HepG2 (cell line): ENCODE data around the gene SNRNP25. TPM values are rescaled to one million over a fixed set of nuclear protein-coding genes. Genes with fewer than 3 reads are reported as not detected.

ENCODE experiments used
- ATAC-seq: fragments of 200-7000 bp; cut with Tn5 transposase; 3 replicates; pipeline ENCODE4 v1.9.1; 2020; ENCODE audit warnings: mild to moderate bottlenecking, moderate library complexity
- BruUV-seq: library from RNA; stranded (reverse); fragments of 400-500 nt; replicated peaks from 2 replicates; lab custom pipeline; 2021; lab: Mats Ljungman, UMichigan
- CTCF ChIA-PET: fragments of 300-600 bp; formaldehyde crosslinking; extraction: SDS; loops from one replicate; lab custom pipeline; 2021; ENCODE audit warnings: low total read pairs, inconsistent platforms, low intra/inter-chr PET ratio; lab: Yijun Ruan, JAX
- POLR2A ChIA-PET: fragments of 350-600 bp; sonication (Branson Sonifier 250); formaldehyde crosslinking; loops from one replicate; lab custom pipeline; 2020; ENCODE audit warnings: antibody characterized with exemption, inconsistent platforms; lab: Yijun Ruan, JAX
- DNase-seq: peaks from one replicate; pipeline ENCODE4 v3.0.0-alpha.2; 2015; ENCODE audit warnings: low spot score
- FAIRE-seq: peaks from 3 replicates; lab custom pipeline; 2011; peaks lifted over from hg19 to GRCh38; lab: Jason Lieb, UNC
- H2AFZ ChIP-seq: one replicate; pipeline ENCODE4 v1.6.1; 2011; ENCODE audit warnings: low read length, inconsistent platforms
- H3K27ac ChIP-seq: fragments of 300-600 bp; 3 replicates; pipeline ENCODE4 v1.8.0; 2011; ENCODE audit warnings: mixed run types, mild to moderate bottlenecking, mixed read lengths, low read length, inconsistent platforms; ENCODE audit not compliant: insufficient read depth; ENCODE audit errors: extremely low read length
- H3K27me3 ChIP-seq, 2 experiments: fragments of 200-600 bp in 1 of 2; 2 replicates in 1 of 2; 3 replicates in 1 of 2; pipeline versions ENCODE4 v1.6.0 to v1.8.0; 2011; ENCODE audit warnings: low read length in 2 of 2, mild to moderate bottlenecking in 2 of 2, moderate library complexity in 2 of 2, inconsistent platforms in 1 of 2; ENCODE audit not compliant: insufficient read depth in 2 of 2, control insufficient read depth in 1 of 2
- H3K36me3 ChIP-seq, 2 experiments: fragments of 200-600 bp in 1 of 2; replicated peaks in 1 of 2; 2 replicates in 1 of 2; 3 replicates in 1 of 2; pipeline versions ENCODE4 v1.5.1 to v1.8.0; 2011; ENCODE audit warnings: low read length in 2 of 2, inconsistent platforms in 1 of 2; ENCODE audit not compliant: insufficient read depth in 2 of 2, control insufficient read depth in 1 of 2
- H3K4me1 ChIP-seq: 2 replicates; pipeline ENCODE4 v1.5.1; 2012; ENCODE audit warnings: low read length, inconsistent platforms; ENCODE audit not compliant: insufficient read depth
- H3K4me2 ChIP-seq: 2 replicates; pipeline ENCODE4 v1.6.0; 2011; ENCODE audit warnings: low read depth, low read length, inconsistent platforms
- H3K4me3 ChIP-seq, 3 experiments: fragments of 200-600 bp in 1 of 3; sonication (generic), shearing (Covaris generic) in 1 of 3; replicated peaks in 1 of 3; 2 replicates each; pipeline ENCODE4 v1.5.1; 2011 to 2016; ENCODE audit warnings: low read length in 3 of 3, inconsistent platforms in 2 of 3, low read depth in 2 of 3, mild to moderate bottlenecking in 2 of 3, control low read depth in 1 of 3, mixed read lengths in 1 of 3; ENCODE audit not compliant: insufficient read depth in 1 of 3
- H3K79me2 ChIP-seq: one replicate; pipeline ENCODE4 v1.6.1; 2011; ENCODE audit warnings: low read length, inconsistent platforms; ENCODE audit not compliant: insufficient read depth
- H3K9ac ChIP-seq: 2 replicates; pipeline ENCODE4 v1.6.0; 2011; ENCODE audit warnings: mild to moderate bottlenecking, low read depth, low read length, inconsistent platforms; ENCODE audit not compliant: insufficient read depth
- H3K9me3 ChIP-seq: 2 replicates; pipeline ENCODE4 v1.5.1; 2012; ENCODE audit warnings: mild to moderate bottlenecking, low read length
- H4K20me1 ChIP-seq: 2 replicates; pipeline ENCODE4 v1.6.0; 2011; ENCODE audit warnings: inconsistent platforms, mild to moderate bottlenecking, low read length, moderate library complexity; ENCODE audit not compliant: insufficient read depth
- ATF7 ChIP-seq, 2 experiments: fragments of 450-650 bp in 1 of 2; sonication (generic) in 1 of 2; formaldehyde crosslinking in 1 of 2; IDR thresholded peaks; 2 replicates each; pipeline versions ENCODE4 v1.4.0 to v1.6.1; 2016 to 2020; ENCODE audit warnings: antibody characterized with exemption in 1 of 2, mild to moderate bottlenecking in 1 of 2, missing genetic modification reagents in 1 of 2
- ELF1 ChIP-seq: sonication (generic); formaldehyde crosslinking; IDR thresholded peaks from 2 replicates; pipeline ENCODE4 v1.4.0; 2020; ENCODE audit warnings: missing genetic modification reagents
- NAIF1 ChIP-seq: sonication (generic); formaldehyde crosslinking; IDR thresholded peaks from 2 replicates; pipeline ENCODE4 v1.5.0; 2020; ENCODE audit warnings: mild to moderate bottlenecking, missing genetic modification reagents, borderline replicate concordance
- NFE2L2 ChIP-seq: fragments of 150-350 bp; IDR thresholded peaks from 2 replicates; pipeline ENCODE4 v1.6.1; 2014; ENCODE audit warnings: low read length
- SNRNP70 ChIP-seq: fragments of 200-400 bp; formaldehyde crosslinking; IDR thresholded peaks from 2 replicates; pipeline ENCODE4 v1.6.1; 2017; ENCODE audit warnings: mild to moderate bottlenecking, low read depth, low read length, moderate library complexity
- ZFP1 ChIP-seq: IDR thresholded peaks from 2 replicates; pipeline ENCODE4 v1.6.1; 2016
- ZNF614 ChIP-seq: IDR thresholded peaks from 2 replicates; pipeline ENCODE4 v1.6.1; 2018; ENCODE audit warnings: missing biosample characterization, missing genetic modification reagents, inconsistent platforms, borderline replicate concordance
- ZNF747 ChIP-seq: sonication (generic); formaldehyde crosslinking; IDR thresholded peaks from 2 replicates; pipeline ENCODE4 v1.8.1; 2023; ENCODE audit warnings: missing genetic modification reagents, mild to moderate bottlenecking, borderline replicate concordance
- ZNF775 ChIP-seq: sonication (generic); formaldehyde crosslinking; IDR thresholded peaks from 2 replicates; pipeline ENCODE4 v1.4.0; 2020; ENCODE audit warnings: missing genetic modification reagents, mild to moderate bottlenecking, moderate library complexity, borderline replicate concordance
- WGBS: methylation state at CpG from one replicate; pipeline ENCODE4 v1.1.6; 2017; ENCODE audit warnings: low lambda C conversion rate; 5-methylcytosine and 5-hydroxymethylcytosine counted together
- in situ Hi-C: cut with HindIII; loops from 2 replicates; pipeline ENCODE4 v1.10.0; 2017; ENCODE audit warnings: low pct_unique_long_range_greater_than_20kb; ENCODE audit not compliant: extremely low pct_ligation_motif_present
- intact Hi-C: fragments of 100-400 bp; cut with micrococcal nuclease; formaldehyde crosslinking; loops from one replicate; pipeline ENCODE4 v1.10.0; 2022; ENCODE audit not compliant: unreplicated experiment
- polyA plus RNA-seq, 8 experiments: library from polyadenylated mRNA; depleted of rRNA in 3 of 8; stranded (reverse) in 7 of 8; unstranded in 1 of 8; fragments of >200 nt; fragmentation: Illumina TruSeq in 4 of 8; extraction: Trizol in 4 of 8; gene quantifications; 2 replicates each; pipeline versions ENCODE4 v1.2.1 to v1.2.3, GENCODE V29; 2011 to 2016; ENCODE audit warnings: low read depth in 4 of 8, missing spikeins in 1 of 8, mixed read lengths in 1 of 8; ENCODE audit not compliant: insufficient read depth in 1 of 8
- total RNA-seq, 5 experiments: library from RNA; depleted of rRNA; stranded (reverse); fragments of >200 nt; fragmentation: Illumina TruSeq; extraction: Trizol; gene quantifications; 2 replicates each; pipeline ENCODE4 v1.2.3, GENCODE V29; 2016; ENCODE audit warnings: low read depth in 1 of 5
- TF ChIP-seq, protein P1 (sequence below): sonication (generic); formaldehyde crosslinking; IDR thresholded peaks from 2 replicates; pipeline ENCODE4 v1.4.0; 2020; ENCODE audit warnings: mild to moderate bottlenecking, missing genetic modification reagents
- TF ChIP-seq, protein P2 (sequence below): sonication (generic); formaldehyde crosslinking; IDR thresholded peaks from 2 replicates; pipeline ENCODE4 v1.8.0; 2022; ENCODE audit warnings: missing genetic modification reagents, low read depth, mild to moderate bottlenecking, borderline replicate concordance
- TF ChIP-seq, protein P3 (sequence below): sonication (generic); formaldehyde crosslinking; IDR thresholded peaks from 2 replicates; pipeline ENCODE4 v1.4.0; 2020; ENCODE audit warnings: missing genetic modification reagents

SNRNP25 gene
- total and polyA plus RNA-seq, 2 of the 13 experiments (the other 11 are each of a cell fraction or from before 2014, with no cell fraction given): 34.1 to 97.4 TPM

DNA sequence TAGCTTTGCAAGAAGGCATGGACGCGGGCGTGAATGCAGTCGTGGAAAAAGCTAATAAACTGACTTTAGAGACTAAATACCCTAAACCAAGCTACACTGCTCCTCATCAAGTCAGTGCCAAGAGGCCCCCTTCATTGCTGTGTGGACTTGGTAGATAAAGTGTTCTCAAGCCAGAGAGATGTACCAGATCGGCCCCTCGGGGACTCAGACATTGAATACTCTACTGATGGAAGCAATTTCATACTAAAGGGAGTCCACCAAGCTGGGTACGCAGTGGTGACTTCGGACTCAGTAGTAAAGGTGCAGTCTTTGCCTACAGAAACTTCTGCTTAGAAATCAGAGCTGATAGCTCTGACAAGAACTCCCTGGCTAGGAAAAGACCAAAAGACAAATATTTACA is 9.0 kb upstream of the SNRNP25 start:
- TF ChIP-seq ZFP1 (CRISPR knock-in tag) (no peak), ZNF614 (no peak), NAIF1 (CRISPR knock-in tag) (no peak), ZNF775 (CRISPR knock-in tag) (no peak), ATF7 (IDR thresholded peaks at IDR 0.05) (no peak), ATF7 (CRISPR knock-in tag; IDR thresholded peaks at IDR 0.05) (no peak), SNRNP70 (no peak), ZNF747 (CRISPR knock-in tag) (no peak), NFE2L2 (no peak), ELF1 (CRISPR knock-in tag) (no peak)
- TF ChIP-seq, protein P1, sequence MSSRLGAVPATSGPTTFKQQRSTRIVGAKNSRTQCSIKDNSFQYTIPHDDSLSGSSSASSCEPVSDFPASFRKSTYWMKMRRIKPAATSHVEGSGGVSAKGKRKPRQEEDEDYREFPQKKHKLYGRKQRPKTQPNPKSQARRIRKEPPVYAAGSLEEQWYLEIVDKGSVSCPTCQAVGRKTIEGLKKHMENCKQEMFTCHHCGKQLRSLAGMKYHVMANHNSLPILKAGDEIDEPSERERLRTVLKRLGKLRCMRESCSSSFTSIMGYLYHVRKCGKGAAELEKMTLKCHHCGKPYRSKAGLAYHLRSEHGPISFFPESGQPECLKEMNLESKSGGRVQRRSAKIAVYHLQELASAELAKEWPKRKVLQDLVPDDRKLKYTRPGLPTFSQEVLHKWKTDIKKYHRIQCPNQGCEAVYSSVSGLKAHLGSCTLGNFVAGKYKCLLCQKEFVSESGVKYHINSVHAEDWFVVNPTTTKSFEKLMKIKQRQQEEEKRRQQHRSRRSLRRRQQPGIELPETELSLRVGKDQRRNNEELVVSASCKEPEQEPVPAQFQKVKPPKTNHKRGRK (CRISPR knock-in tag): no peak
- TF ChIP-seq, protein P2, sequence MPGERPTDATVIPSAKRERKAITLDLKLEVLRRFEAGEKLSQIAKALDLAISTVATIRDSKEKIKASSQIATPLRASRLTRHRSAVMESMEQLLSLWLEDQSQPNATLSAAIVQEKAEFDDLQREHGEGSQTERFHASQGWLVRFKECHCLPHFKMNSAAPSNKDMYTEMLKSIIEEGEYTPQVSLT (CRISPR knock-in tag): no peak
- TF ChIP-seq, protein P3, sequence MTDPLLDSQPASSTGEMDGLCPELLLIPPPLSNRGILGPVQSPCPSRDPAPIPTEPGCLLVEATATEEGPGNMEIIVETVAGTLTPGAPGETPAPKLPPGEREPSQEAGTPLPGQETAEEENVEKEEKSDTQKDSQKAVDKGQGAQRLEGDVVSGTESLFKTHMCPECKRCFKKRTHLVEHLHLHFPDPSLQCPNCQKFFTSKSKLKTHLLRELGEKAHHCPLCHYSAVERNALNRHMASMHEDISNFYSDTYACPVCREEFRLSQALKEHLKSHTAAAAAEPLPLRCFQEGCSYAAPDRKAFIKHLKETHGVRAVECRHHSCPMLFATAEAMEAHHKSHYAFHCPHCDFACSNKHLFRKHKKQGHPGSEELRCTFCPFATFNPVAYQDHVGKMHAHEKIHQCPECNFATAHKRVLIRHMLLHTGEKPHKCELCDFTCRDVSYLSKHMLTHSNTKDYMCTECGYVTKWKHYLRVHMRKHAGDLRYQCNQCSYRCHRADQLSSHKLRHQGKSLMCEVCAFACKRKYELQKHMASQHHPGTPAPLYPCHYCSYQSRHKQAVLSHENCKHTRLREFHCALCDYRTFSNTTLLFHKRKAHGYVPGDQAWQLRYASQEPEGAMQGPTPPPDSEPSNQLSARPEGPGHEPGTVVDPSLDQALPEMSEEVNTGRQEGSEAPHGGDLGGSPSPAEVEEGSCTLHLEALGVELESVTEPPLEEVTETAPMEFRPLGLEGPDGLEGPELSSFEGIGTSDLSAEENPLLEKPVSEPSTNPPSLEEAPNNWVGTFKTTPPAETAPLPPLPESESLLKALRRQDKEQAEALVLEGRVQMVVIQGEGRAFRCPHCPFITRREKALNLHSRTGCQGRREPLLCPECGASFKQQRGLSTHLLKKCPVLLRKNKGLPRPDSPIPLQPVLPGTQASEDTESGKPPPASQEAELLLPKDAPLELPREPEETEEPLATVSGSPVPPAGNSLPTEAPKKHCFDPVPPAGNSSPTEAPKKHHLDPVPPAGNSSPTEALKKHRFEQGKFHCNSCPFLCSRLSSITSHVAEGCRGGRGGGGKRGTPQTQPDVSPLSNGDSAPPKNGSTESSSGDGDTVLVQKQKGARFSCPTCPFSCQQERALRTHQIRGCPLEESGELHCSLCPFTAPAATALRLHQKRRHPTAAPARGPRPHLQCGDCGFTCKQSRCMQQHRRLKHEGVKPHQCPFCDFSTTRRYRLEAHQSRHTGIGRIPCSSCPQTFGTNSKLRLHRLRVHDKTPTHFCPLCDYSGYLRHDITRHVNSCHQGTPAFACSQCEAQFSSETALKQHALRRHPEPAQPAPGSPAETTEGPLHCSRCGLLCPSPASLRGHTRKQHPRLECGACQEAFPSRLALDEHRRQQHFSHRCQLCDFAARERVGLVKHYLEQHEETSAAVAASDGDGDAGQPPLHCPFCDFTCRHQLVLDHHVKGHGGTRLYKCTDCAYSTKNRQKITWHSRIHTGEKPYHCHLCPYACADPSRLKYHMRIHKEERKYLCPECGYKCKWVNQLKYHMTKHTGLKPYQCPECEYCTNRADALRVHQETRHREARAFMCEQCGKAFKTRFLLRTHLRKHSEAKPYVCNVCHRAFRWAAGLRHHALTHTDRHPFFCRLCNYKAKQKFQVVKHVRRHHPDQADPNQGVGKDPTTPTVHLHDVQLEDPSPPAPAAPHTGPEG (CRISPR knock-in tag): no peak
- DNase-seq (no peak), FAIRE-seq (no peak), ATAC-seq (no peak)
- in situ Hi-C loops: no loop called here
- WGBS: 91% methylated on average over 8 of the region's 8 CpGs
- no peaks in the 10 kb centered on the region for H4K20me1 ChIP-seq
- intact Hi-C loops: no loop called here
- H3K36me3 ChIP-seq: peaks cover 5 to 21% of the 10 kb centered on the region in 2 experiments; a peak in 3 of 5 replicates
- no peak overlapping the region for H3K9ac ChIP-seq
- no peak overlapping the region for H2AFZ ChIP-seq
- no peak overlapping the region for H3K4me2 ChIP-seq
- no peak overlapping the region for H3K4me3 ChIP-seq
- H3K4me1 ChIP-seq: peaks cover 30% of the 10 kb centered on the region
- no peaks in the 10 kb centered on the region for H3K79me2 ChIP-seq
- BruUV-seq: no TSS peak
- POLR2A ChIA-PET: interaction anchor here (1.3 to 1.8 kb wide), 2 partner anchors 9 to 136 kb away, joined by 3 to 11 read pairs; partner anchors contain the start of genes HBQ1, POLR3K and SNRNP25
- H3K27me3 ChIP-seq: no peaks in the 10 kb centered on the region
- H3K27ac ChIP-seq: no peak overlapping the region
- CTCF ChIA-PET: no interaction called here
- H3K9me3 ChIP-seq: no peaks in the 10 kb centered on the region
